LNCaP clone FGC (cell line): Measurements from ENCODE around the gene CELF1.

ENCODE experiments used
- DNase-seq: peaks from one replicate; pipeline ENCODE4 v3.0.0-alpha.2; 2011; ENCODE audit warnings: low read depth
- H3K4me3 ChIP-seq: 2 replicates; pipeline ENCODE4 v1.5.1; 2011; ENCODE audit warnings: mild to moderate bottlenecking, low read depth, low read length, control low read depth
- TF ChIP-seq, protein P1 (sequence below): IDR thresholded peaks from 2 replicates; pipeline ENCODE4 v1.5.1; 2012; ENCODE audit warnings: mild to moderate bottlenecking; ENCODE audit not compliant: control insufficient read depth, insufficient read depth; ENCODE audit errors: extremely low read depth

The CELF1 gene

DNA sequence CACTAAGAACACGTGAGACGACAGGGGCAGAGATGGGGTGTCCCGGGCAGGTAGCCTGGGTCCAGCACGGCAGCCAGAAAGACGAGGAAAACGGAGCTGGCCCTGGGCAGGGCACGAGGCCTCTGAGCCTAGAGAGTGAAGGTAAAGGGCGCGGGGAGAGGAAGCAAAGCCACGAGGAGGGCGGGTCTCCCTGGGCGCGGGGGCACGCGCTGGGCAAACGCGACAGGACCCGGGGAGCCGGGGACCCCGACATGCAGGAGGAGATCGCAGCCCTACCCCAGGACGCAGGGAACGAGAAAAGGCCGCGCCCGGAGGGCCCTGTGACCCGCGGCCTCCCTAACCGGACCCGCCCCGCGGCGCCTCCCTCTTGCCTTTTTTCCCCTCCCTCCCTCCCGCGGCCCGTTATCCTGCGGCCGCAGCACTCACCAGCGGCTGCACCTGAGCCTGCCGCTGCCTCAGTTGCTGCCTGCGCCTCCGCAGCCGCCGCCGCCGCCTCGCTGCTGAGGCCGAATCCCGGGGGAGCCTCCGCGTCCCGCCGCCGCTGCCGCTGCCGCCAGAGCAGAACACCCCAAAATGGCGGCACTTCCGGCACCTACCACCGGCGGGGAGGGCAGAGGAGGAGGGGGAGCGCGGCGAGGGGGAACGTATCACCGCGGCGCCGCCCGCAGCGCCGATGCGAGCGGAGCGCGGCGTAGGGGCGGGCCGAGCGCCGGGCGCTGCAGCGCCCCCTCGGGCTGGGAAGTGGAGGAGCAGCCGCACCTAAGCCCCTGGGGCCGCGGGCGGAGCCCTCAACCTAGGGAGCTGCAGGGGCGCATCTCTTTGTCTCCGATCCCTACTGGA, at the start of gene CELF1:
Gene CELF1 (minus strand): TSS at position 567 of the 840 bp plus-strand sequence. CDS start 53,609 bp downstream, outside the sequence.
- peak within 1 kb of the TSS; percentile 84 for H3K4me3 ChIP-seq
- TF ChIP-seq, protein P1, sequence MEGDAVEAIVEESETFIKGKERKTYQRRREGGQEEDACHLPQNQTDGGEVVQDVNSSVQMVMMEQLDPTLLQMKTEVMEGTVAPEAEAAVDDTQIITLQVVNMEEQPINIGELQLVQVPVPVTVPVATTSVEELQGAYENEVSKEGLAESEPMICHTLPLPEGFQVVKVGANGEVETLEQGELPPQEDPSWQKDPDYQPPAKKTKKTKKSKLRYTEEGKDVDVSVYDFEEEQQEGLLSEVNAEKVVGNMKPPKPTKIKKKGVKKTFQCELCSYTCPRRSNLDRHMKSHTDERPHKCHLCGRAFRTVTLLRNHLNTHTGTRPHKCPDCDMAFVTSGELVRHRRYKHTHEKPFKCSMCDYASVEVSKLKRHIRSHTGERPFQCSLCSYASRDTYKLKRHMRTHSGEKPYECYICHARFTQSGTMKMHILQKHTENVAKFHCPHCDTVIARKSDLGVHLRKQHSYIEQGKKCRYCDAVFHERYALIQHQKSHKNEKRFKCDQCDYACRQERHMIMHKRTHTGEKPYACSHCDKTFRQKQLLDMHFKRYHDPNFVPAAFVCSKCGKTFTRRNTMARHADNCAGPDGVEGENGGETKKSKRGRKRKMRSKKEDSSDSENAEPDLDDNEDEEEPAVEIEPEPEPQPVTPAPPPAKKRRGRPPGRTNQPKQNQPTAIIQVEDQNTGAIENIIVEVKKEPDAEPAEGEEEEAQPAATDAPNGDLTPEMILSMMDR = peak; percentile 88
- DNase-seq = no peak

GRCh38 chr11:47599902-47600301, 47.0 kb upstream of the CELF1 start:
- no peak for DNase-seq
- H3K4me3 ChIP-seq = no peak overlapping the region
- TF ChIP-seq, protein P1 = no peak

- H3K4me3 ChIP-seq = no peak overlapping the region
- TF ChIP-seq, protein P1 = no peak
- no peak for DNase-seq
Observed at GRCh38 chr11:47595967-47596366, 43.0 kb upstream of the CELF1 start.

GRCh38 chr11:47595029-47595428, 42.1 kb upstream of the CELF1 start:
- TF ChIP-seq, protein P1 = no peak
- no peak overlapping the region for H3K4me3 ChIP-seq
- no peak for DNase-seq

GRCh38 chr11:47593934-47594855, 41.3 kb upstream of the CELF1 start, which contains the start of gene C1QTNF4:
C1QTNF4 (minus strand) TSS chr11:47594411; CDS start chr11:47590810, 3,601 bp downstream.
- no peak for DNase-seq
- H3K4me3 ChIP-seq = no peak within 1 kb of the TSS
- TF ChIP-seq, protein P1 = no peak

- TF ChIP-seq, protein P1 = no peak
- DNase-seq = no peak
- H3K4me3 ChIP-seq = no peak overlapping the region
Observed at GRCh38 chr11:47593492-47593933, 40.6 kb upstream of the CELF1 start.
